ENCODE measurements around the gene CREG1.

The CREG1 gene

DNA sequence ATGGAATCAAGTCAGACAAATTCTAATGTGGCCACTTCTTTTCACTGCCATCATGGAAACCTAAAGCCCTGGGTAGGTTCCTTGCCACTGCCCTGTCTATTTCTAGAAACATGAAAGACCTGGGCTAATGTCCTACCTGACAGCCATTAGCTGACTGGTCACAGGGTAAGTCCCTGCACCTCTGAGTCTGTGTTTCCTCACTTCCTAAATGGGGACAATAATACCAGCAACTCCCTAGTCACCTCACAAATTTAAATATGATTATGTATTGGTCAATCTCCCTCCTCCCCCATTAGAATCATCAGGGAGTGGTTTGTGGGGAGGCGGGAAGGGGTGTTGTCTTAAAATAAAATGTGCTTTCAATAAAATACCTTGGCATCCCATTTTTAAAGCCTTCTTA is 2.2 kb downstream of the CREG1 start:
- DNase-seq = peak; percentile 67 to 68
- TF ChIP-seq POLR2A (IDR thresholded peaks at IDR 0.05; ENCODE audit: low read length) (peak; percentile 81), GATA1 (IDR thresholded peaks at IDR 0.05; ENCODE audit: low read depth, low read length) (no peak)

DNA sequence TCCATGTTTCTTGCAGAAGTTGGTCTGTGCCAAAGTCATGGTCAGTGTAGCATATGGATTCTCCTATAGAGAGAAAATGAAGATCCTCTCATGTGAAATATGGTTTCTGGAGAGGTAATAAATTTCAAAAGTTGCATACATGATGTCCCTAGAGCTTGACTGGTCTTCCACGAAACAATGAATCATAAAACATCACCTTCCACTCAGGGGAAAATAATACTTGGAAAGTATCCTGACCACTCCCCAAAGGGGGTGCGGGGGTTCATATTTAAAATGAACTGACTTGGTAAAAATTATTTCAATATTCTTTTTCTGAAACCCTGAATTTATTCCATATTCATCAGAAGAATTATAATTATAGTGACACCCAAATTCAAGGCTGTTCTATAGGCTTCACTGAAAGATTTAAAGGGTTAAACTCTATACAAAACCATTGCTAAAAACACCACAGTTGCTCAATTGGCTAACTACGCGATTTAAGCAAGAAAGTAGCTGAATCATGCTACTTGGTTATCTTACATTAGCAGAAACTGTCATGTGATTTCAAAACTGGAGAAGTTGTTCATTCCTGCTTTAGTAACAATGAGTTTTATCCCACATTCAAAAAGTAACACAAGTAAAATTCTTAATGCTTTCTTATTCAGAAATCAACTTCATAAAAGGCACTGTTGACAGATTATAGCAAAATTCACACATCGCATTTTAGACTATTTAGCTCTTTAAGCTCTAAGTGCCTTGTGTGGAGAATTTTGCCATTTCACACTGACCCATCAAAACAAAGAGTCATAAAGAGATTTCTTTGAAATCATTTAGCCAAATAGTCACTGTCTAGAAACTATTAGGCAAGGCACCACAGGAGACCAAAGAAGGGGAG is 5.3 kb downstream of the CREG1 start:
- DNase-seq = peak; percentile 91 to 92
- TF ChIP-seq POLR2A (IDR thresholded peaks at IDR 0.05; ENCODE audit: low read length) (peak; percentile 40), GATA1 (IDR thresholded peaks at IDR 0.05; ENCODE audit: low read depth, low read length) (no peak)

DNA sequence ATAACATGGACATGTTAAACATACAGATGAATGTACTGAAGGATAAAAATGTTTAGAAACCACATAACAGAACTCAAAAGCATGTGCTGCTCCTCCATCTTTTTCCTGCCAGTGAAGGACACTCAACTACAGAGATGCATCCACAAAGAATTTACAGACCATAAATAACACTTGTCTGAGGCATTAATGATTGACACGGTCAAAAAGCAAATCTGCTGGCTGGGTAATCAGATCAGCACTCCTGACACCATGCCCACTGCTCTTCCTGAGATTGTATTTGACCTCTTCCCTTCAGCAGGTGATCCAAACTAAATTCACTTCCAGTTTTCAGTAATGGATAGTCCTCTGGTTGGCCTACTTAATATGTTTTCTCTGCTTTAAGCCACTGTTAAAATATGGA is 6.6 kb downstream of the CREG1 start:
- no peak for DNase-seq
- TF ChIP-seq POLR2A (IDR thresholded peaks at IDR 0.05; ENCODE audit: low read length) = no peak
- no peak for TF ChIP-seq GATA1 (IDR thresholded peaks at IDR 0.05; ENCODE audit: low read depth, low read length)

DNA sequence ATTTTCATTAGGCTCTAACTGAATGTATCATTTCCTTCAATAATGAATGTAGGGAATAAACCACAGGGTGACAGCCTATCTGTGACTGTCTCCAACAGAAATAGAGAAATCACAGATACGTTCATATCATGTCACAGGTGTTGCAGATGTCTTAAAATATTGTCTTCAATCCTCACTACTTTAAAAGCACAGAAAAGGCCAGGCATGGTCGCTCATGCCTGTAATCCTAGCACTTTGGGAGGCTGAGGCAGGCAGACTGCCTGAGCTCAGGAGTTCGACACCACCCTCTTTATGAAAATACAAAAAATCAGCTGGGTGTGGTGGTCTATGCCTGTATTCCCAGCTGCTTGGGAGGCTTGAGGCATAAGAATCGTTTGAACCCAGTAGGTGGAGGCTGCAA is 8.2 kb downstream of the CREG1 start:
- TF ChIP-seq GATA1 (IDR thresholded peaks at IDR 0.05; ENCODE audit: low read depth, low read length) (no peak), POLR2A (IDR thresholded peaks at IDR 0.05; ENCODE audit: low read length) (no peak)
- no peak for DNase-seq

DNA sequence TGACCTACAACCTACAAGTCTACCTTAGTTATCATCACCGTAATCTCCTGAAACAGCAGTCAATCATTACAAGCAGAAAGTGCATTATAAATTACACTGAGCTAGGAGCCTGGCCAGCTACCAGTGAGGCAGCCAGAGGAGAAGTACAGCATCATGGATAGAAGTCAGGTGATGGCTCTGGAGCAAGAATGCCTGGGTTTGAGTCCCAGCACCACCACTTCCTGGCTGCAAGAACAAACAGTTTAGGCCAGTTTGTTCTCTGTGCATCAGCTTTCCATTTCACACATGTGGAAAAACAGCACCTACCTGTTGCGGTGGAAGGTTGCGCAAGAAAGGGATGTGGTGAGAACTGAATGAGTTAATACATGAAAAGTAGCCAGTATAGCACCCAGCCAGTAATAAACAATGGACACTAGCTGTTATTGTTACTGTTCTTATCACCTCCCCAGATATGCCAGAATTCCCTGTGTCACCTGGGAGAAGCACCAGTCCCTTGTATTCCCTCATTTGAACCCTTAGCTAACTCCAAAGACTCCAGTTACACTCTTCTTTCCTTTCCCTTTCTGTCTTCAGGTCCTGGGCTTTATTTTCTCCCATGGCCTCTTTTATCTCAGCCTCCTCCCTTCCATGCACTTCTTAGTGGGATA is 9.0 kb downstream of the CREG1 start:
- DNase-seq = peak in 1 of 2 experiments; percentile 26
- no peak for TF ChIP-seq POLR2A (IDR thresholded peaks at IDR 0.05; ENCODE audit: low read length)
- no peak for TF ChIP-seq GATA1 (IDR thresholded peaks at IDR 0.05; ENCODE audit: low read depth, low read length)

DNA sequence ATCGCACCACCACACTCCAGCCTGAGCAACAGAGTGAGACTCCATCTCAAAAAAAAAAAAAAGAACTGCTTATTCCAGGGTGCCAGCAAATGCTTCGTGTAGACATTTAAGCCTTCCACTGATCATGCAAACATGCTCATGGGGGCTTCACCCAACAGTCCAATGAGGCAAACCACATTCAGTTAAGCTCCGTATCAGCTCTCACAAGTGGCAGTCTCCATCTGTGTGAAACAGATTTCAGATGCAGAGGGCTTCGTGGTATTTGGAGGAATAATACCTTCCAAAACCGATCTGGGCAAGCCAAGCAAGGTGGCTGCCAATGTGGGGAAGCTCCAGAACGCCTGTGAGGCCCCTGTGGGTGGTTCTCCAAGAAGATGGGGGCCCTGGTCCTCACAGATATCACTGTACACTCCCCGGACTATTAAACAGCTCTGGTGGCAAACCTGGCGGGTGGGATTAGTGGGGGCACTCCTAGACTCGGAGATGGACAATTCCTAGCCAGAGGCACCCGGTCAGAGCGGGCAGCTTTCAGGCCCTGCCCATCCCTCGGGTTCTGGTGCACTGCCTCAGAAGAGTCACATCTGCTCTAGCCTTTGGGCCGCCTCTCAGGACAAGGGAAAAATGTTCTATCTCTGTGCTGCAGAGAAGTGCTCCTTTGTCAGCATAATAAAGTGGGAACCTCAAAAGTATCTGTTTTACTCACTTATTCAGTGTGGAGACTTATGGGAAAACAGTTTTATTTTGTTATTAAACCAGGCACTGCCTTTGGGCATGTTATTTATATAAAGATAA is 10.2 kb downstream of the CREG1 start:
- peak; percentile 30 to 52 for DNase-seq
- TF ChIP-seq GATA1 (IDR thresholded peaks at IDR 0.05; ENCODE audit: low read depth, low read length) (no peak), POLR2A (IDR thresholded peaks at IDR 0.05; ENCODE audit: low read length) (no peak)

DNA sequence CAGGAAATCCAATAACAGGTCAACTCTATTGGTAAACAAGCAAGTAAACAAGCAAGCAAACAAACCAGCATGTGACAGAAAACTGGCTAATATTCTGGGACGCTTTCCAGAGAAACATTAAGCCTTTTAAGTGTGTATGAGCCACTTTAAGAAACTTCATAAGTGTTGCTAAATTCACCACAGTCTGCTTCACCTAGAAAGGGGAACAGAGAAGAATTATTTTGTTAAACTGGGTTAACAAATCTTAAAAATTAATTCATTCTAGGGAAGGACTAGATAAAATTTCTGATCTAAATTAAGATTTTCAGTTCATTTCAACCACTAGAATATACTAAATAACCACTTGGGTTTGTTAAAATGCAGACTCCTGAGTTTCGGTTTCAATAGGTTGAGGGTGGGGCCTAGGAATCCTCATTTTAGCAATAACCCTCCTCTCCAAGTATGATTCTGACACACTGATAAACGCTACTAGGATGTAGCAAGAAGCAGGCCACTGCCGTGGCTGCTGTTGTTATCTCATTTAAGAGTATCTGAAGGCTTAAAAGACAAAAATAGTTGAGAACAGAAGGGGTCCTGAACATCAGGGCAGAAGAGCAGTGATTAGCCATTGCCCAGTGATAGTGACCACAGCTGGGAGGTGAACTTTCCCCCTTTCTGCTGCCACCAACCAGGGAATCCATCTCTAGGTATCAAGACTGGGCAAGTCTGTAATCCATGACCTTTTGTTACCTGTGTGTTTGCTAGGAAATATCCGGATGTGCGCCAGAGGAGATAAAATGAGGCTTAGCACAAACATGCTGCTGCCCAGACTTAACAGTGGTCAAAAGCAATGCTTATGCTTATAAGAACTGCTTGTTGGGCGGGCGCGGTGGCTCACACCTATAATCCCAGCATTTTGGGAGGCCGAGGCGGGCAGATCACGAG is 11.2 kb downstream of the CREG1 start:
- TF ChIP-seq POLR2A (IDR thresholded peaks at IDR 0.05; ENCODE audit: low read length) = no peak
- no peak for TF ChIP-seq GATA1 (IDR thresholded peaks at IDR 0.05; ENCODE audit: low read depth, low read length)
- peak; percentile 55 to 75 for DNase-seq

DNA sequence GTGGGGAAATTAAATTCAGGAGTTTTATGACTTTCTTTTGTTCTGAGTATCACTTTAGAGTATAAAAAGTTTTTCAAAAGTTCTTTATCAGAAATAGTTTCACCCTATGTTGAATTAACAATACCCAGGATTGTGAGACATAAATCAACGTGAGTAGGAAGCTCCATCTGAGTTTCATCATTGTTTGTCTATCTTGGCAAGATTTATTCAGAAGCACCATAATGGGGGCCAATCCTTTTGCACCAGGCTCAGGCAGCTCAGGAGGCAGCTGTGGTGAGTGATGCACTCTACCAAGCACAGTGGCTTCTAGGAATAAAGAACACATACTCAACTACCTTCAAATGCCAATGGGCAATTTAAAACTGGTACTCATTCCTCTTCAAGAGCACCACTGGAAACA is 12.0 kb downstream of the CREG1 start:
- no peak for TF ChIP-seq POLR2A (IDR thresholded peaks at IDR 0.05; ENCODE audit: low read length)
- TF ChIP-seq GATA1 (IDR thresholded peaks at IDR 0.05; ENCODE audit: low read depth, low read length) = no peak
- peak in 1 of 2 experiments; percentile 34 for DNase-seq

DNA sequence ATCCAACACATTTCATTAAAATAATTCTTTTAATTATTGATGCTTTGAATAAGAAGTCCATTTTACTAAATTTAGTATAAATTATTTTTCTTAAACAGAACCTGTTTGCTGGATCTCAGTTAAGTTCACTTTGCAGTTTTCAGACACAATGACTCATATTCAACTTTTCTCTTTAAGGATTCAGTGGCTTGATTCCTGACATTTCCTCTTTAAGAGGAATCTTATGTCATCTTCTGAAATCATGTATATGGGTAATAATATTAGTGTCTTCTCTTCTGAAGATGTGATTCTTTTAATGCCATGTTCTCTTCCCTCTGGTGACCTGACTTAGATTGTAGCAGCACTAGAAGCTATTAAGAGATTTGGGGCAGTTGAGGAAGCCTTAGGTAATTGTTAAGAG is 12.6 kb downstream of the CREG1 start:
- TF ChIP-seq GATA1 (IDR thresholded peaks at IDR 0.05; ENCODE audit: low read depth, low read length) = no peak
- TF ChIP-seq POLR2A (IDR thresholded peaks at IDR 0.05; ENCODE audit: low read length) = no peak
- DNase-seq = peak in 1 of 2 experiments; percentile 29

DNA sequence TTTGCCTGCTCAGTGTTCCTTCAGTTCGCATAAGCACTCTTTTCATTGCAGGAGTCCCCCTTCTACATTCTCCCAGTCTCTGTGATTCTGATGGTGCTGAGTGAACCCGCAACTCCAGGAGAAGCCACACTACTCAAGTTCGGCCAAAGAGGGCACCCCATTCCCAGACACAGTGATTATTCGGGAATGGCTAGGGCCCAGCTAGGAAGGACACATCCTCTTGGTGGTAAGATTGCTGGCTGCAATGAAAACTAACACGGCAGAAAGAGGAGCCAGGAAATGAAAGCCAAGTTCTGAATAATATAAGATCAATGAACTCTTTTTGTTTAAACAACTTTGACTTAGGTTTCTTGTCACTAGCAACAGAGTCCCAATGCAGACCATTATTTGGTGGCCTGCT is 14.9 kb downstream of the CREG1 start:
- TF ChIP-seq POLR2A (IDR thresholded peaks at IDR 0.05; ENCODE audit: low read length) = no peak
- TF ChIP-seq GATA1 (IDR thresholded peaks at IDR 0.05; ENCODE audit: low read depth, low read length) = no peak
- no peak for DNase-seq

DNA sequence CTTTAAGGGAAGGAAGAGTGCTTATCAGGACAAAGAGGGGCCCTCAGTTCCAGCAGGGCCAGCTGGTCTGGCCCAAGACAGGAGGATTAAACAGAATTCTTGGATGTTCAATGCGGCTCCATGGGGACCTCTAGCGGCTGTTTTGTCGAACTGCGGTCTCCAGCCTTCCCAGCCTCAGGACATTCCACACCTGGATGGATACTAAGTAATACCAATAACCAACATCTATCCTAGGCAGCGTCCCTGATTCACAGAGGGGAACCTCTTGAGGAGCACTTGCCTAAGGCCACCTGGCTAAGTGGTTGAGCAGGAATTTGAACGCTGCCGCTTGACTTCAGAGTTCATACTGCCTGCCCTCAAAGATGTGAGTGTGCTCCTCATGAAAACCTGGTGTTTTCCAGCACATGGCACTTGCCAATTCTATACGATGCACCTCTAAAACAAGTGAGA is 19.7 kb downstream of the CREG1 start:
- peak; percentile 66 to 81 for DNase-seq
- no peak for TF ChIP-seq POLR2A (IDR thresholded peaks at IDR 0.05; ENCODE audit: low read length)
- TF ChIP-seq GATA1 (IDR thresholded peaks at IDR 0.05; ENCODE audit: low read depth, low read length) = no peak

DNA sequence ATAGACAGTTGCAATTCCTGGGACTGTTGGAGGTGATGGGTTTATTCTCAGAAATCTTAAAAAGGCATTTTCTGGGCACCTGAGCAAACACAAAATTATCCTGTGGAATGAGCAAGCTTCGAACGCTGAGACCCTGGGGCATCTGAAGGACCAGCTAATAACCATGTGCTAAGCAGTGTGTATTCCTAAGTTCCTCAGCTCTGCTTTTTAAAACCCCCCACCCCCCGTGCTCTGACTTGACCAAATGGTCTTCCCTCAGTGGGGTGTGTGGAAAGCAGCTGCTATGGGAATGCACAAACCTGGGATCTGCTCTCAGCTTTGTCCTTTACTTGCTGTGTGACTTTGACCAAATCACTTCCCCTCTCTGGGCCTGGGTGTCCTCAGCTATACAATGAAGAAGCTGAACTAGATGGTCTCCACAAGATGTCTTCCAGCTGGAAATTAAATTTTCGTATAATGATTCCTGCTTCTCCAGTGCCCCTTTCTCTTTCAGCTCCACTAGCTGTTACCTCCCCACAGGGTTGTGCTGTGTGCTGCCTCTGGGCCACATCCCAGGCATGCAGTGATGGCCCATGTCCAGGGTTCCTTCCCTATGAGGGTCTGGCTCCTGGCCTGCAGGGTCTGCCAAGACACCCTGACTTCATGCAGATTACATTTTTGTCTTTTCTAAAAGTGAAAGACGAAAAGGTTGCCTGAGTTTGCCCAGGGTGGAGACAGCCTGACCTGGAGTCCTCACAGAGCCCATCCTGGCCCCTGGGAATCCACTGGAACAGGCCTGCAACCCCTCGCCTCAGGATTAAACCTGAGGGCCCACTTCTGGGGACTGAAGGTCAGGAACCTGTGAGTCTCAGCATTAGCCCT is 20.4 kb downstream of the CREG1 start:
- TF ChIP-seq POLR2A (IDR thresholded peaks at IDR 0.05; ENCODE audit: low read length) (no peak), GATA1 (IDR thresholded peaks at IDR 0.05; ENCODE audit: low read depth, low read length) (no peak)

More for the DNA sequence above, 20.4 kb downstream of the CREG1 start:
- no peak for DNase-seq
